Erythroblast (primary cell): ENCODE data around the gene GRP.

Experiments used
- GATA1 ChIP-seq: IDR thresholded peaks from 2 replicates; pipeline ENCODE4 v1.6.1; 2011; ENCODE audit warnings: low read depth, mild to moderate bottlenecking, control low read depth, low read length, moderate library complexity
- POLR2A ChIP-seq: IDR thresholded peaks from 2 replicates; pipeline ENCODE4 v1.6.1; 2011; ENCODE audit warnings: mild to moderate bottlenecking, low read length

DNA sequence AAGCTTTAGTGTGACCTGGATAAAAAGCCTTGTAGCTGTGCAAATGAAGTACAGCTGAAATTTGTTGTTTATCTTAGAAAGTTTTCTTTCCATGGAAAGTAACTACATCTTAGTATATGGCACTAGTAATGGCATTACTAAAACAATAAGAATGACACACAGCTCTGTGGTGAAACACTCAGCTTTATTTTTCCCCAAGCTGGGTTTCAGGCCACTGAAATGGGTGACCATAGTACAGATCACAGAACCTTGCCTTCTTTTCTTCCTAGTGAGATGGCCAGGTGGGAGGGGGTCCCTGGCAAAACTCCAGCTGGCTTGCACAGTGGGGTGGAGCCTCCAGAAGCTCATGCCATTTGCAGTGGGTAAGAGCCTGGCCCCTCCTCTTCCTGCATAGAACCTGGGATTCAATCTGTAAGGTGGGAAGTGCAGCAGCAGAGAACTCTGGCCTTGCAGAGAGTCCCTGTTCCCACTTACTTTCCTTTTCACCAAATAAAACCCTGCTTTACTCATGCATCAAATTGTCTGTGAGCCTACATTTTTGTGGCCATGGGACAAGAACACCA is 17.6 kb upstream of the GRP start:
- no peak for TF ChIP-seq POLR2A
- no peak for TF ChIP-seq GATA1
